Esophagus muscularis mucosa (tissue), 4 donors: ENCODE measurements around the gene TMEM135.

Source experiments
- CTCF ChIP-seq, 3 experiments: fragments of 200-600 bp in 2 of 3; fragments of 450-650 bp in 1 of 3; sonication (generic) in 2 of 3; IDR thresholded peaks; one replicate each; pipeline ENCODE4 v1.5.1; 2017 to 2019; ENCODE audit warnings: antibody characterized with exemption in 3 of 3, mild to moderate bottlenecking in 2 of 3, moderate library complexity in 1 of 3
- EP300 ChIP-seq: sonication (generic); formaldehyde crosslinking; IDR thresholded peaks from one replicate; pipeline ENCODE4 v1.6.1; 2017; ENCODE audit warnings: antibody characterized with exemption
- POLR2A ChIP-seq: fragments of 450-650 bp; IDR thresholded peaks from one replicate; pipeline ENCODE4 v1.6.1; 2017; ENCODE audit warnings: antibody characterized with exemption, moderate library complexity, mild to moderate bottlenecking, low read depth

- TF ChIP-seq CTCF (IDR thresholded peaks at IDR 0.05) (no peak), POLR2A (no peak), EP300 (no peak)
Measured at GRCh38 chr11:87351676-87352075, 313.9 kb downstream of the TMEM135 start.
